C4-2B (cell line): ENCODE results near the gene NIPA2.

Source experiments
- ZFX ChIP-seq: fragments of 450-650 bp; IDR thresholded peaks from 2 replicates; pipeline ENCODE4 v1.6.1; 2017
- TF ChIP-seq, protein P1 (sequence below): fragments of 450-650 bp; conservative IDR thresholded peaks from 2 replicates; pipeline ENCODE4 v1.5.1; 2017; ENCODE audit warnings: mild to moderate bottlenecking

DNA sequence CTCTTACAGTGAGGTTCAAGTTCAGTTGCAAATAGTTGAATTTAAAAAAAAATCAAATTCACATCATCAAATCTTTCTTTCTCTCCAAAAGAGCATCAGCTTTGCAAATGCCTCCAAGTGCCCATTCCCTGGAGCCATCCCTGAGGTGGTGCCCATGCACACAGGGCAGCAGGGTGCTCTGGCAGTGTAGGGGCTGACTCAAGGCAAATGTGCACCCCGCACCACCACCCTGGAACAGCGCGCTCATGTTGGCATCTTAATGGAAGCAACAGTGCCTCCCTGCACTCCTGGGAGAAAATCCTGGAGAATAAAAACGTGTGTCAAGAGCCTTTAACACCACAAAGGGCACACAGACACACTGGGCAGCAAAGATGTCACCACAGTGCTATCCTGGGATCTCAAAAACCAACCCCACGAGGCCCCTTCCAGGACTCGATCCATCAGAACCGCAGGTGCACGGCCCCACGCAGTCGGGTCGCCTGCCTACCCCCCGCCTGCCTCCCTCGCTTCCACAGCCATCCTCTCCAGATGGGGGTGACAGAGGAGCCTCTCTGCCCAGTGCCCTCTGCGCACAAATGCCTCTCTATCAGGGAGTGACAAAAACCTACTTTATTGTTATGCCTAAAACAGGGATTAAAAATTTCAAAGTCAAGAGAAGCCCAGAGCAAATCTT lies 50.8 kb downstream of the NIPA2 start:
- TF ChIP-seq, protein P1, sequence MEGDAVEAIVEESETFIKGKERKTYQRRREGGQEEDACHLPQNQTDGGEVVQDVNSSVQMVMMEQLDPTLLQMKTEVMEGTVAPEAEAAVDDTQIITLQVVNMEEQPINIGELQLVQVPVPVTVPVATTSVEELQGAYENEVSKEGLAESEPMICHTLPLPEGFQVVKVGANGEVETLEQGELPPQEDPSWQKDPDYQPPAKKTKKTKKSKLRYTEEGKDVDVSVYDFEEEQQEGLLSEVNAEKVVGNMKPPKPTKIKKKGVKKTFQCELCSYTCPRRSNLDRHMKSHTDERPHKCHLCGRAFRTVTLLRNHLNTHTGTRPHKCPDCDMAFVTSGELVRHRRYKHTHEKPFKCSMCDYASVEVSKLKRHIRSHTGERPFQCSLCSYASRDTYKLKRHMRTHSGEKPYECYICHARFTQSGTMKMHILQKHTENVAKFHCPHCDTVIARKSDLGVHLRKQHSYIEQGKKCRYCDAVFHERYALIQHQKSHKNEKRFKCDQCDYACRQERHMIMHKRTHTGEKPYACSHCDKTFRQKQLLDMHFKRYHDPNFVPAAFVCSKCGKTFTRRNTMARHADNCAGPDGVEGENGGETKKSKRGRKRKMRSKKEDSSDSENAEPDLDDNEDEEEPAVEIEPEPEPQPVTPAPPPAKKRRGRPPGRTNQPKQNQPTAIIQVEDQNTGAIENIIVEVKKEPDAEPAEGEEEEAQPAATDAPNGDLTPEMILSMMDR = no peak
- TF ChIP-seq ZFX = no peak
